Nephron progenitor cell (in vitro differentiated cells): ENCODE results near the gene PARD3.

ENCODE experiments used
- DNase-seq: peaks from one replicate; pipeline ENCODE4 v3.0.0; 2021
- H3K27ac Mint-ChIP-seq: 2 replicates; pipeline ENCODE4 v1.8.0; 2021; ENCODE audit warnings: mild to moderate bottlenecking, moderate library complexity, mixed read lengths
- H3K27me3 Mint-ChIP-seq: 2 replicates; pipeline ENCODE4 v1.8.0; 2021; ENCODE audit warnings: mild to moderate bottlenecking, low read depth, mixed read lengths; ENCODE audit not compliant: poor library complexity
- H3K36me3 Mint-ChIP-seq: 2 replicates; pipeline ENCODE4 v1.8.0; 2021; ENCODE audit warnings: low read depth, mixed read lengths
- H3K4me1 Mint-ChIP-seq: 2 replicates; pipeline ENCODE4 v1.8.0; 2021; ENCODE audit warnings: mixed read lengths
- H3K4me3 Mint-ChIP-seq: 2 replicates; pipeline ENCODE4 v1.8.0; 2021; ENCODE audit warnings: mild to moderate bottlenecking, moderate library complexity, mixed read lengths
- H3K9me3 Mint-ChIP-seq: 2 replicates; pipeline ENCODE4 v1.8.0; 2021; ENCODE audit warnings: mild to moderate bottlenecking, moderate library complexity, mixed read lengths
- CTCF ChIP-seq: fragments of 200-600 bp; sonication (generic); IDR thresholded peaks from 2 replicates; pipeline ENCODE4 v1.5.0; 2021; ENCODE audit warnings: antibody characterized with exemption

The PARD3 gene

DNA sequence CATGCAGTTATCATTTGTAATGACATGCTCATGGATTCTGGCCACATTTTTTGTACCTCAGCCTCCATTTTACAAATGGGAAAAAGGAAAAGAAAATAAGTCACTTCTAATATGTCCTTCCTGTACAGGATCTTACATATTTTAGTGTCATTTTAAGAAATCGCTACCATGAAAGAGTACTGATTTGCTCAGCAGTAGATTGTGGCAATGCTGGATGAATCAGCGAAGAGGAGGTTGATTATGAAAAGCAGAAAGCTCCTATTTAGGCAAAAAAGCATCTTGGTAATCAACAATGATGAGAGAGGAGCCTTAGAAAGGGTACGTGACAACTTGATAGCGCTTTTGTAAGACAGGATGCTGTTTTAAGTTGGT is 522.9 kb downstream of the PARD3 start:
- Mint-ChIP-seq H3K4me3 (no peak overlapping the region), H3K4me1 (peaks cover 28% of the 10 kb centered on the region), H3K9me3 (no peaks in the 10 kb centered on the region), H3K36me3 (peaks cover 5% of the 10 kb centered on the region), H3K27me3 (no peaks in the 10 kb centered on the region), H3K27ac (no peak overlapping the region)
- no peak for DNase-seq
- no peak for TF ChIP-seq CTCF

DNA sequence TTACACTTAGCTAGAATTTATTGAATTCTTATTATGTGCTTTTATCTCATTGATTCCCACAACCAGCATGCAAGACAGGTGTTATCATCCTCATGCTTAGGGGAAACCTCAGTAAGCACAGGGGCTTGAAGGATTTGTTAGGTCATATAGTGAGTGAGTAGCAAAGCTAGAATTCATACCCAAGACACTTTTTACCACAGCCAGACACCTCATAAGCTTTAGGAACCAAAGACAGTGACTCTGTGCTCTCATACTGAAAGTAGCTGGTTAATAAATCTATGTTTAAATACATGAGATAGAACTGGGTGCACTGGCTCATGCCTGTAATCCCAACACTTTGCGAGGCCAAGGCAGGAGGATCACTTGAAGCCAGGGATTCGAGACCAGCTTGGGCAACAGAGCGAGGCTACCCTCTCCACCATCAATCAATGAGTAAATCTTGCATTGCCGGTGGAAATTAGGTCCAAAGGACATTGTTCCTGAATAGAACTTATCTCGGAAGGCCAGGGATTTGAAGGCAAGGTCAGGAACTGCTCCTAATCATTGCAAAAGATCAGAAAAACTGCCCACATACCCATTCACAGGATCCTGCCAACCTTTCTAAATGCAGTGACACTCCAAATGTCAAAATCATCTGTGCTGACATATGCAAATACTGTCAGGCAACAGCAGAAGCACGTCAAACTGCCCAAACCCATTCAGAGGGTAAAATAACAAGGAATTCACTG is 523.5 kb downstream of the PARD3 start:
- no peak for TF ChIP-seq CTCF
- no peaks in the 10 kb centered on the region for H3K9me3 Mint-ChIP-seq
- H3K27ac Mint-ChIP-seq, result no peak overlapping the region
- no peak for DNase-seq
- peaks cover 33% of the 10 kb centered on the region for H3K4me1 Mint-ChIP-seq
- H3K36me3 Mint-ChIP-seq, result peaks cover 4% of the 10 kb centered on the region
- no peak overlapping the region for H3K4me3 Mint-ChIP-seq
- no peaks in the 10 kb centered on the region for H3K27me3 Mint-ChIP-seq

- Mint-ChIP-seq H3K4me1 (peaks cover 36% of the 10 kb centered on the region), H3K4me3 (no peak overlapping the region), H3K27ac (no peak overlapping the region), H3K9me3 (no peaks in the 10 kb centered on the region), H3K36me3 (peaks cover 8% of the 10 kb centered on the region), H3K27me3 (no peaks in the 10 kb centered on the region)
- DNase-seq, result no peak
- TF ChIP-seq CTCF, result no peak
These were observed 524.5 kb downstream of the PARD3 start for GRCh38 chr10:34290412-34291081.

GRCh38 chr10:34288634-34289033 is 526.5 kb downstream of the PARD3 start:
- no peak overlapping the region for H3K4me3 Mint-ChIP-seq
- DNase-seq, result no peak
- H3K27me3 Mint-ChIP-seq, result no peaks in the 10 kb centered on the region
- no peak for TF ChIP-seq CTCF
- H3K4me1 Mint-ChIP-seq, result peaks cover 26% of the 10 kb centered on the region
- H3K36me3 Mint-ChIP-seq, result peaks cover 8% of the 10 kb centered on the region
- H3K27ac Mint-ChIP-seq, result no peak overlapping the region
- H3K9me3 Mint-ChIP-seq, result no peaks in the 10 kb centered on the region

GRCh38 chr10:34286136-34286739 is 528.9 kb downstream of the PARD3 start:
- H3K27me3 Mint-ChIP-seq, result no peaks in the 10 kb centered on the region
- DNase-seq, result no peak
- peak overlapping the region; percentile 73 for H3K27ac Mint-ChIP-seq
- no peaks in the 10 kb centered on the region for H3K9me3 Mint-ChIP-seq
- H3K4me3 Mint-ChIP-seq, result no peak overlapping the region
- H3K36me3 Mint-ChIP-seq, result peaks cover 11% of the 10 kb centered on the region
- TF ChIP-seq CTCF, result no peak
- peaks cover 13% of the 10 kb centered on the region for H3K4me1 Mint-ChIP-seq
